A673 (cell line): ENCODE data around the gene CPED1. TPM values are rescaled to one million over a fixed set of nuclear protein-coding genes. Genes with fewer than 3 reads are reported as not detected.

Experiments used
- BruUV-seq: library from RNA; stranded (reverse); fragments of 400-500 nt; replicated peaks from 2 replicates; lab custom pipeline; 2021; lab: Mats Ljungman, UMichigan
- CTCF ChIA-PET: fragments of 300-600 bp; sonication (Branson Sonifier 250); formaldehyde crosslinking; loops from one replicate; lab custom pipeline; 2022; ENCODE audit warnings: antibody characterized with exemption; lab: Charles Lee
- POLR2A ChIA-PET: fragments of 300-600 bp; sonication (Branson Sonifier 250); formaldehyde crosslinking; loops from one replicate; lab custom pipeline; 2022; ENCODE audit warnings: antibody characterized with exemption; ENCODE audit not compliant: low non-redundant PET; lab: Charles Lee
- DNase-seq: peaks from one replicate; pipeline ENCODE4 v3.0.0-alpha.2; 2015; ENCODE audit warnings: low spot score
- H3K27ac ChIP-seq: fragments of 200-600 bp; sonication (generic); 2 replicates; pipeline ENCODE4 v1.5.1; 2016; ENCODE audit warnings: mixed run types, low read depth, mild to moderate bottlenecking, mixed read lengths, antibody characterized with exemption, low read length; ENCODE audit not compliant: poor library complexity, severe bottlenecking
- H3K27me3 ChIP-seq: fragments of 200-600 bp; sonication (generic); replicated peaks from 2 replicates; pipeline ENCODE4 v1.6.1; 2017; ENCODE audit warnings: mixed run types, low read depth, mild to moderate bottlenecking, mixed read lengths, antibody characterized with exemption, low read length; ENCODE audit not compliant: insufficient read depth, poor library complexity
- H3K36me3 ChIP-seq: fragments of 200-600 bp; sonication (generic); 2 replicates; pipeline ENCODE4 v1.6.1; 2016; ENCODE audit warnings: mixed run types, mild to moderate bottlenecking, mixed read lengths, antibody characterized with exemption, low read length; ENCODE audit not compliant: insufficient read depth, poor library complexity, severe bottlenecking
- H3K4me1 ChIP-seq: fragments of 200-600 bp; sonication (generic); 2 replicates; pipeline ENCODE4 v1.6.1; 2017; ENCODE audit warnings: mixed run types, mild to moderate bottlenecking, mixed read lengths, antibody characterized with exemption, low read length; ENCODE audit not compliant: insufficient read depth, poor library complexity, severe bottlenecking
- H3K4me3 ChIP-seq: fragments of 200-600 bp; sonication (generic); 2 replicates; pipeline ENCODE4 v1.5.1; 2016; ENCODE audit warnings: low read depth, mixed run types, mild to moderate bottlenecking, mixed read lengths, low read length; ENCODE audit not compliant: poor library complexity, severe bottlenecking
- H3K9me3 ChIP-seq: fragments of 200-600 bp; sonication (generic); 2 replicates; pipeline ENCODE4 v1.6.1; 2016; ENCODE audit warnings: mixed run types, low read depth, mild to moderate bottlenecking, mixed read lengths, antibody characterized with exemption, low read length; ENCODE audit not compliant: poor library complexity, severe bottlenecking
- EZH2 ChIP-seq: fragments of 200-600 bp; sonication (generic); IDR thresholded peaks from 2 replicates; pipeline ENCODE4 v1.6.1; 2017; ENCODE audit warnings: borderline replicate concordance, low read depth, mild to moderate bottlenecking, mixed read lengths, antibody characterized with exemption, low read length; ENCODE audit not compliant: poor library complexity, severe bottlenecking
- intact Hi-C: fragments of 100-400 bp; cut with micrococcal nuclease; formaldehyde crosslinking; loops from one replicate; pipeline ENCODE4 v1.10.0; 2022; ENCODE audit not compliant: unreplicated experiment
- total RNA-seq: library from RNA; stranded (reverse); gene quantifications from 2 replicates; pipeline ENCODE4 v1.2.3, GENCODE V29; 2021
- TF ChIP-seq, protein P1 (sequence below): fragments of 300-800, 200-600 bp; sonication (generic); conservative IDR thresholded peaks from 2 replicates; pipeline ENCODE4 v1.5.1; 2017; ENCODE audit warnings: low read depth, mild to moderate bottlenecking, antibody characterized with exemption, low read length, moderate library complexity, mixed read lengths

The CPED1 gene
- total RNA-seq, 1 experiment from 2014 or later: 0.15 TPM

DNA sequence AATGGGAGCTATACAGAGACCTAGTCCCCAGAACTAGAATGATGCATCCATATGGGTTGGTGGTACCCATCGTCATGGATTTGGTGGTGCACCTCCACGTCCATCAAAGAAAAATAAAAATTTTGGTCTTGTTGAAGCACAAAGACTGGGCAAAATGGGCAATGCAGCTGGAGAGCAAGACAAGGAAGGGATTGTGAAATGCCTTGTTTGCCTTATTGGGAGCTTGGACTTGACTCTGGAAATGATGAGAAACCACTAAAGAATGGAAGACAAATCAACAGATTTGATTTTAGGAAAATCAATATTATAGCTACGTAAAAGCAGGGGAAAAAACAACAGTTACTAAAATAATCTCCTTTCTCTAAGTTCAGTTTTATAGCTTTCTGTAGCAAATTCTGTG, 150.9 kb downstream of the CPED1 start:
- TF ChIP-seq, protein P1, sequence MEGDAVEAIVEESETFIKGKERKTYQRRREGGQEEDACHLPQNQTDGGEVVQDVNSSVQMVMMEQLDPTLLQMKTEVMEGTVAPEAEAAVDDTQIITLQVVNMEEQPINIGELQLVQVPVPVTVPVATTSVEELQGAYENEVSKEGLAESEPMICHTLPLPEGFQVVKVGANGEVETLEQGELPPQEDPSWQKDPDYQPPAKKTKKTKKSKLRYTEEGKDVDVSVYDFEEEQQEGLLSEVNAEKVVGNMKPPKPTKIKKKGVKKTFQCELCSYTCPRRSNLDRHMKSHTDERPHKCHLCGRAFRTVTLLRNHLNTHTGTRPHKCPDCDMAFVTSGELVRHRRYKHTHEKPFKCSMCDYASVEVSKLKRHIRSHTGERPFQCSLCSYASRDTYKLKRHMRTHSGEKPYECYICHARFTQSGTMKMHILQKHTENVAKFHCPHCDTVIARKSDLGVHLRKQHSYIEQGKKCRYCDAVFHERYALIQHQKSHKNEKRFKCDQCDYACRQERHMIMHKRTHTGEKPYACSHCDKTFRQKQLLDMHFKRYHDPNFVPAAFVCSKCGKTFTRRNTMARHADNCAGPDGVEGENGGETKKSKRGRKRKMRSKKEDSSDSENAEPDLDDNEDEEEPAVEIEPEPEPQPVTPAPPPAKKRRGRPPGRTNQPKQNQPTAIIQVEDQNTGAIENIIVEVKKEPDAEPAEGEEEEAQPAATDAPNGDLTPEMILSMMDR: no peak
- no peak for TF ChIP-seq EZH2
- intact Hi-C loops: no loop called here
- CTCF ChIA-PET: no interaction called here
- Histone ChIP-seq H3K36me3 (no peaks in the 10 kb centered on the region), H3K4me1 (no peaks in the 10 kb centered on the region), H3K27ac (no peak overlapping the region), H3K9me3 (no peaks in the 10 kb centered on the region), H3K27me3 (no peaks in the 10 kb centered on the region), H3K4me3 (no peak overlapping the region)
- POLR2A ChIA-PET: no interaction called here
- no peak for DNase-seq
- no TSS peak for BruUV-seq

DNA sequence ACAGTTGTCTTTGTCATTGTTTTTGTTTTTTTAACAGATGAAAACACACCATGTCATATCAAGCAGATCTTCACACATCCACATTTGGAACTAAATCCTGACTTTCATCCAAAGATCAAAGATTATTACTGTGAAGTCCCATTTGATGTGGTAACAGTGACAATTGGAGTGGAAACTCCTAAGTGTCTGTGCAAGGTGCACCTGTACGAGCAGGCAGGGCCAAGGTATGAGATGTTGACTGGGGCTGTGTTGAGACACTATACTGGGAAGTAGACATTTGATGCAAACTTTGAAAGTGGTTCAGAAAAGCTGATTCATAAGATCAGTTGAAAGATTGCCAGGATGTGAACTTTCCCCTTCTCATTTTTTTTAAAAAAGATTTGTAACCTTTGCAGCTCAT, 152.3 kb downstream of the CPED1 start:
- POLR2A ChIA-PET: interaction anchor here (0.5 kb wide), 1 partner anchor 10 kb away, joined by 5 read pairs; no protein-coding TSS in a partner anchor
- Histone ChIP-seq H3K36me3 (no peaks in the 10 kb centered on the region), H3K4me1 (no peaks in the 10 kb centered on the region), H3K27me3 (no peaks in the 10 kb centered on the region), H3K4me3 (no peak overlapping the region), H3K9me3 (no peaks in the 10 kb centered on the region), H3K27ac (no peak overlapping the region)
- TF ChIP-seq, protein P1: no peak
- TF ChIP-seq EZH2: no peak
- DNase-seq: no peak
- CTCF ChIA-PET: no interaction called here
- intact Hi-C loops: no loop called here
- no TSS peak for BruUV-seq

DNA sequence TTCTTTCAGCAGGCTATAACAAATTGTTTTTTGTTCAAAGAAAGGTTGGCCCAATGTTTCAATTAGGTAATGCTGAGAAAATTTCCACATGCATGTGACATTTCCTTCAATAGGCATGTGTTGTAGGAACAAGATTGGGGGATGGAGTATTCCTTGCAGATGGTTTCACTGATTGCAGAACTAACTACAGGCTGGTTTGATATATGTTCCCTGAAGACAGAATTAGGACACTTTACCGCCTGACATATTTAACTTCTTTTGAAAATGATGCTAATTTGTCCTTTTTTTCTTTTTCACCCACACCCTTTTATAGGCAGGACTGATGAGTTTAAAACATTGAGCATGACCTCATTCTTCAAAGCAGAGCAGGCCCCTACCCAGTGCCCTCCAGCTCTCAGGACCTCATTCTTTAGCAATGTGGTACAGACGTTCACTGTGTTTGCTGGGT, 163.3 kb downstream of the CPED1 start:
- TF ChIP-seq EZH2: no peak
- TF ChIP-seq, protein P1: no peak
- no peaks in the 10 kb centered on the region for H3K36me3 ChIP-seq
- H3K27me3 ChIP-seq: no peaks in the 10 kb centered on the region
- CTCF ChIA-PET: no interaction called here
- BruUV-seq: no TSS peak
- POLR2A ChIA-PET: no interaction called here
- no peak overlapping the region for H3K27ac ChIP-seq
- no peak overlapping the region for H3K4me3 ChIP-seq
- DNase-seq: no peak
- H3K4me1 ChIP-seq: no peaks in the 10 kb centered on the region
- no peaks in the 10 kb centered on the region for H3K9me3 ChIP-seq
- intact Hi-C loops: no loop called here
